ENCODE results near the gene RNFT2.

RNFT2 gene

DNA sequence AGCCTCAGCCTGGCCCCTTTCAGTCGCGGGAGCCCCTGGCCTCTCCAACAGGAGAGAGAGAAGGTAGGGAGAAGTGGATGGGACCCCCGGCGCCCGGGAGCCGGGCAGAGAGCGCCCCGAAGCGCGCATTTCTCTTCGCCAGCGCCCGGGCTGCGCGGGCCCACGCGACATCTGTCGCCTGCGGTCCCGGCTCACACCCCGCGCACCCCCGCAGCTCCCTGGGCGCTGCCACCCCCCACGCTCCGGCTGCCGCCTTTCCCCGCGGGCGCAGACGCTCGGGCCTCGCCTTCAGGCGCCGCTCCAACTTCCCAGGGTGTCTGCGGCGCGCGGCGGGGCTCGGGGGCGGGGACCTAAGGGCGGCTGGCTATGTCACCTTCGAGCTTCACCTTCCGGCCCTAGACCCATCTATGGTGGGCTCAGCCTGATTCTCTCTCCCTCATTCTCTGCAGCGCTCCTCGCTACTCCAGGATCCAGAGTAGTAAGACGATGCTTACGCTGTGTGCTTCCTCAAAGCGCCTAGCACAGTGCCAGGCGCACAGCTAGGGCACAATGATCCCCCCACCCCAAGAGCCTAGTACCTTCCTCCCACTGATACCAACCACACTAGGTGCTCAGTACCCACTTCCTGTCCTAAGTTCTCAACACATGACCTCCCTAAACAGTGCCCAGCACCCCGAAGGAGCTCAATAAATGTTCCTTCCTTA lies 141.5 kb downstream of the RNFT2 start:
- DNase-seq (ENCODE audit: low read depth), result no peak

DNA sequence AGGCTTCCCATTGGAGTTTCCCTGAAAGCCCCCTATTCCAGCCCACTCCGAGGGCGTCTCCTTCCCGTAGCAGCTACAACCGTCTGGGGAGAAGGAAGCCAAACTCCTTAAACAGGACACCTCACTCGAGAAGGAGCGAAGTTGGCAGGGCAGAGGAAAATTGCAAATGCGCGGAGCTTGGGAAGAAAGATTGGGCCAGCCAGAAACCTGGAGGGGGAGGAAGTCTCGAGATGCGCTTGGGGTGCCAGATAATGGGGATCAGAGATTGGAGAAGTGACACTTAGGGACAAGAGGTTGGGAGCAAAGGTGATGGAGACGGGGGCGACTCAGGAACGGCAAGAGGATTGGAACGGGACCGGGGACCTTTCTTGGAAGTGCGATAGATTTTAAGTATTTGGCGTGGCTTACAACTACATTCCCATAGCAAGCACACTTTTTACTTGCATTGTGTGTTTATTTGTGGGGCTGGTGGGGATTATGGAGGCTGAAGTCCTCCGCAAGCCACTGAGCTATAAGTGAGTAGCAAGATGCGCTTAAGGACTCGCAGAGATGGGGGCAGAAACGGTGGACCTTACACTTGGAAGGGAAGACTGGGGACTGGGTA lies 142.2 kb downstream of the RNFT2 start:
- no peak for DNase-seq (ENCODE audit: low read depth)

- DNase-seq (ENCODE audit: low read depth), result no peak
These were observed 142.8 kb downstream of the RNFT2 start for GRCh38 chr12:116880817-116881324.

DNA sequence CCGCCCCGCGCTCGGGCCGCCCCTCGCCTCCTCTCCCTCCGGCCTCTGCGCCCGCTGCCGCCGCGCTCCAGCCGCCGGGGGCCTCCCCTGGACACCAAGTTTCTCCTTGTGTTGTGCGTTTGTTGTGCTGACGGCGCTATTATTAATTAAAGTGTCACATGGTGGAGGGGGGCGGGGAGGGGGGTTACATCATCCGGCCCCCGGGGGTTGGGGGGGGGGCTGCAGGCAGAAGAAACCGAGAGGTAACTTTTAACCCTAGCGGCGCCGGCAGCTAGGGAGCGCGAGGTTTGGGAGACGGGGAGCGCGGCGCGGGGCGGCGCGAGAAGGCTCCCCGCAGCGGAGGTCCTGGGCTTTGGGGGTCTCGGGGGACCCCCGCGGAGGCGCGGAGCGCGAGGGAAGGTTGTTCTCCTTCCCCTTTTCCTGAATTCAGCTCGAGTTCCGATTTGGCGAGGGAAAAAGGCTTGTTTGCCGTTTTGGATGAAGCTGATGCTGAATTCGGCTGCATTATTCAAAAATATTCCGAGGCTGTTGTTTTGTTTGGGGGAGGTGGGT lies 143.3 kb downstream of the RNFT2 start, which contains the start of gene HRK:
TSS of gene HRK (minus strand) at position 117 of the 552 bp plus-strand sequence. CDS start 134 bp downstream, outside the sequence.
- DNase-seq (ENCODE audit: low read depth), result no peak

GRCh38 chr12:116881877-116882507 lies 143.9 kb downstream of the RNFT2 start:
- DNase-seq (ENCODE audit: low read depth), result no peak

GRCh38 chr12:116882742-116883141 lies 144.6 kb downstream of the RNFT2 start:
- DNase-seq (ENCODE audit: low read depth), result no peak

GRCh38 chr12:116884871-116885270 lies 146.8 kb downstream of the RNFT2 start:
- DNase-seq (ENCODE audit: low read depth), result no peak

DNA sequence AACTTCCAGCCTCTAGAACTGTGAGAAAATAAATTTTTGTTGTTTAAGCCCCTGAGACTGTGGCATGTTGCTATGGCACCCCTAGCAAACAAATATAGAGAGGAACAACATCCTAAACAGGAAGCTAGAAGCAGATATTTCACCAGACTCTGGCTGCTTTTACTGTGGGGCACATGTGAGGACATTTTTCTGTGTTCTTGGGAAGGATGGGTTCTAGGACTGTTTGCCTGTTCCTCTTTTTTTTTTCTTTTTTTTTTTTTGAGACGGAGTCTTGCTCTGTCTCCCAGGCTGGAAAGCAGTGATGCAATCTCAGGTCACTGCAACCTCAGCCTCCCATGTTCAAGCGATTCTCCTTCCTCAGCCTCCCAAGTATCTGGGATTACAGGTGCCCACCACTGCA lies 147.4 kb downstream of the RNFT2 start:
- no peak for DNase-seq (ENCODE audit: low read depth)

DNA sequence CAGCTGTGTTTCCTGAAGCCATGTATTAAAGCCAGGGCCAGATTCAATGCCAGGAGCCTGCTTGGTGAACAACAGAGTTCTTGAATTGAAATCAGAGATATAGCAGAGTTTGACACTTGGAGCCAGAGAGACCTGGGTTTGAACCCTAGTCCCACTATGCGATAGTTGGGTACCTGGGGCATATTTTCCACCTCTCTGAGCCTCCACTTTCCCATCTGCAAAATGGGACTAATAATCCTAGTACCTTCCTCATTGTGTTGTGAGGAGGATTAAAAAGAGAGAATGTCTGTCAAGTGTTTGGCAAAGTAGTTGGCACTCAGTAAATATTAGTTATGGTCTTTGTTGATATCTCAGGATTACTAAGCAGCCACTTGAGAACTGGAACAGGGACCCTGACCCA lies 149.1 kb downstream of the RNFT2 start:
- no peak for DNase-seq (ENCODE audit: low read depth)

GRCh38 chr12:116887897-116888296 lies 149.8 kb downstream of the RNFT2 start:
- DNase-seq (ENCODE audit: low read depth), result no peak

DNA sequence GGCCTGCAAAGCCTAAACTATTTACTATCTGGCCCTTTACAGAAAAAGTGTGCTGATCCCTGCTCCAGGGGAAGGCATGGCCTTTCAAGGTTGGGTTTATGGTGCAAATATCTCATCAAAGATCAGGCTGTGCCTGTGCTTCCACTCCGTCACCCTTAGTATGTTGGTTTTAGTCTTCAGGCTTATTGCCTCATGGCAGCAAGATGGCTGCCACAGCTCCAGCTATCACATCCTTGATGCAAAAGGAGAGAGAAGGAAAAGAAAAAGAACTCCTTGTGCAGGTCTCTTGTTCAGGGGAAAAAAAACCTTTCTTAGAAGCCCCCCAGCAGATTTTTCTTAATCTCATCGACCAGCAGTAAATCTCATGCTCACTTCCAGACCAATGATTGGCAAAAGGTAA lies 152.2 kb downstream of the RNFT2 start:
- DNase-seq (ENCODE audit: low read depth), result no peak

DNA sequence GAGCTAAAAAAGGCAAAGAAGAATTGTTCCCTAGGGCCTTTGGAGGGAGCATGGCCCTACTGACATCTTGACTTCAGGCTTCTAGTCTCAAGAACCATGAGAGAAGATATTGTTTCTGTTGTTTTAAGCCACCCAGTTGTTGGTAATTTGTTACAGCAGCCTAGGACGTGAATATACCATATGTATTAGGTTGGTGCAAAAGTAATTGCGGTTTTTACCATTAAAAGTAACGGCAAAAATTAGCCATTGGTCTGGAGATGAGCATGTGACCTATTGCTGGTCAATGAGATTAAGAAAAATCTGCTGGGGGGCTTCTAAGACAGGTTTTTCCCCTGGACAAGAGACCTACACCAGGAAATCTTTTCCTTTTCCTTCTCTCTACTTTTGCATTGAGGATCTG lies 152.9 kb downstream of the RNFT2 start:
- no peak for DNase-seq (ENCODE audit: low read depth)

- no peak for DNase-seq (ENCODE audit: low read depth)
These were observed 154.4 kb downstream of the RNFT2 start for GRCh38 chr12:116892349-116893140.

DNA sequence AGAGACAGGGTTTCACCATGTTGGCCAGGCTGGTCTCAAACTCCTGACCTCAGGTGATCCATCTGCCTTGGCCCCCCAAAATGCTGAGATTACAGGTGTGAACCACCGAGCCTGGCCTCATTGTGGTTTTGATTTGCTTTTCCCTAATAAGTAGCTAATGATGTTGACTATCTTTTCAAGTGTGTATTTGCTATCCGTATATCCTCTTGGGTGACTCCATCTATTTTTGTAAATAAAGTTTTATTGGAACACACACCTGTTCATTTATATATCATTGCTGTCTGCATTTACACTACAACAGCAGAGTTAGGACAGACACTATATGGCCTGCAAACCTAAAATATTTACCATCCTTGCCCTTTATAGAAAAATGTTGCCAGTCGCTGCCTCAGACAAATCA lies 156.8 kb downstream of the RNFT2 start:
- no peak for DNase-seq (ENCODE audit: low read depth)

- DNase-seq (ENCODE audit: low read depth), result no peak
These were observed 158.4 kb downstream of the RNFT2 start for GRCh38 chr12:116896411-116896924.

- DNase-seq (ENCODE audit: low read depth), result no peak
These were observed 159.4 kb downstream of the RNFT2 start for GRCh38 chr12:116897476-116897875.

- DNase-seq (ENCODE audit: low read depth), result no peak
These were observed 160.6 kb downstream of the RNFT2 start for GRCh38 chr12:116898669-116899068.

GRCh38 chr12:116901612-116902011 lies 163.5 kb downstream of the RNFT2 start:
- no peak for DNase-seq (ENCODE audit: low read depth)
